H9 (cell line): ENCODE measurements around the gene MYO5B. TPM values are rescaled to one million over a fixed set of nuclear protein-coding genes. Genes with fewer than 3 reads are reported as not detected.

Experiments
- DNase-seq: peaks from one replicate; pipeline ENCODE4 v3.0.0-alpha.2; 2017
- H2AFZ ChIP-seq: one replicate; pipeline ENCODE4 v1.6.1; 2013; ENCODE audit warnings: mild to moderate bottlenecking, low read length, control low read depth, moderate library complexity
- H2AK5ac ChIP-seq: 2 replicates; pipeline ENCODE4 v1.6.1; 2013; ENCODE audit warnings: low read length, control low read depth, mixed read lengths; ENCODE audit not compliant: insufficient read length
- H2BK120ac ChIP-seq: one replicate; pipeline ENCODE4 v1.6.1; 2013; ENCODE audit warnings: low read depth, mild to moderate bottlenecking, low read length, control low read depth, inconsistent platforms; ENCODE audit not compliant: poor library complexity, severe bottlenecking
- H2BK12ac ChIP-seq: 2 replicates; pipeline ENCODE4 v1.6.1; 2013; ENCODE audit warnings: low read length, control low read depth, mixed read lengths, low read depth; ENCODE audit not compliant: insufficient read length
- H2BK15ac ChIP-seq: 2 replicates; pipeline ENCODE4 v1.6.1; 2013; ENCODE audit warnings: low read depth, low read length, control low read depth
- H2BK20ac ChIP-seq: one replicate; pipeline ENCODE4 v1.6.1; 2013; ENCODE audit warnings: low read depth, mild to moderate bottlenecking, low read length, control low read depth, inconsistent platforms; ENCODE audit not compliant: poor library complexity, severe bottlenecking
- H2BK5ac ChIP-seq: 2 replicates; pipeline ENCODE4 v1.6.1; 2013; ENCODE audit warnings: low read length, control low read depth, mixed read lengths; ENCODE audit not compliant: insufficient read length
- H3K14ac ChIP-seq: 2 replicates; pipeline ENCODE4 v1.6.1; 2013; ENCODE audit warnings: low read length, control low read depth; ENCODE audit not compliant: insufficient read depth
- H3K18ac ChIP-seq: 2 replicates; pipeline ENCODE4 v1.6.1; 2013; ENCODE audit warnings: low read depth, mild to moderate bottlenecking, mixed read lengths, low read length, control low read depth; ENCODE audit not compliant: insufficient read length
- H3K23ac ChIP-seq: 2 replicates; pipeline ENCODE4 v1.6.1; 2013; ENCODE audit warnings: low read length, control low read depth, mixed read lengths, low read depth; ENCODE audit not compliant: insufficient read length
- H3K23me2 ChIP-seq: 2 replicates; pipeline ENCODE4 v1.6.1; 2013; ENCODE audit warnings: low read depth, mild to moderate bottlenecking, mixed read lengths, low read length, control low read depth; ENCODE audit not compliant: insufficient read length, poor library complexity, severe bottlenecking
- H3K27ac ChIP-seq: 2 replicates; pipeline ENCODE4 v1.5.1; 2013; ENCODE audit warnings: low read length, control low read depth, mixed read lengths, low read depth; ENCODE audit not compliant: insufficient read length
- H3K27me3 ChIP-seq: 2 replicates; pipeline ENCODE4 v1.6.1; 2013; ENCODE audit warnings: low read length, control low read depth, inconsistent platforms; ENCODE audit not compliant: insufficient read depth
- H3K4ac ChIP-seq: 2 replicates; pipeline ENCODE4 v1.6.1; 2013; ENCODE audit warnings: low read depth, mild to moderate bottlenecking, control low read depth, inconsistent platforms, low read length, moderate library complexity
- H3K4me1 ChIP-seq: 2 replicates; pipeline ENCODE4 v1.6.1; 2013; ENCODE audit warnings: low read length, control low read depth, inconsistent platforms; ENCODE audit not compliant: insufficient read depth
- H3K4me2 ChIP-seq: 2 replicates; pipeline ENCODE4 v1.6.1; 2013; ENCODE audit warnings: low read length, control low read depth, mixed read lengths; ENCODE audit not compliant: insufficient read length, insufficient read depth
- H3K56ac ChIP-seq: 2 replicates; pipeline ENCODE4 v1.6.1; 2013; ENCODE audit warnings: low read depth, mild to moderate bottlenecking, mixed read lengths, low read length, control low read depth; ENCODE audit not compliant: insufficient read length
- H3K79me1 ChIP-seq: 2 replicates; pipeline ENCODE4 v1.6.1; 2013; ENCODE audit warnings: low read depth, mild to moderate bottlenecking, moderate library complexity, low read length, control low read depth, inconsistent platforms; ENCODE audit not compliant: insufficient read depth, poor library complexity, severe bottlenecking
- H3K79me2 ChIP-seq: 2 replicates; pipeline ENCODE4 v1.6.1; 2013; ENCODE audit warnings: low read length, control low read depth, inconsistent platforms; ENCODE audit not compliant: insufficient read depth
- H3K9ac ChIP-seq: 2 replicates; pipeline ENCODE4 v1.6.1; 2013; ENCODE audit warnings: low read length, control low read depth, mixed read lengths; ENCODE audit not compliant: insufficient read length; ENCODE audit errors: extremely low read depth
- H3K9me3 ChIP-seq: one replicate; pipeline ENCODE4 v1.6.1; 2013; ENCODE audit warnings: low read depth, low read length, inconsistent platforms; ENCODE audit not compliant: control insufficient read depth
- H3T11ph ChIP-seq: one replicate; pipeline ENCODE4 v1.6.1; 2013; ENCODE audit warnings: mild to moderate bottlenecking, low read length, control low read depth, inconsistent platforms
- H4K20me1 ChIP-seq: one replicate; pipeline ENCODE4 v1.6.1; 2013; ENCODE audit not compliant: control insufficient read depth, insufficient read length, insufficient read depth
- H4K5ac ChIP-seq: 2 replicates; pipeline ENCODE4 v1.6.1; 2013; ENCODE audit warnings: low read depth, mild to moderate bottlenecking, mixed read lengths, low read length, control low read depth; ENCODE audit not compliant: insufficient read length
- H4K8ac ChIP-seq: replicated peaks from 2 replicates; pipeline ENCODE4 v1.6.1; 2013; ENCODE audit warnings: low read length, control low read depth, mixed read lengths, low read depth; ENCODE audit not compliant: insufficient read length
- H4K91ac ChIP-seq: 2 replicates; pipeline ENCODE4 v1.6.1; 2013; ENCODE audit warnings: low read depth, mild to moderate bottlenecking, moderate library complexity, mixed read lengths, low read length, control low read depth; ENCODE audit not compliant: insufficient read length
- H3K27ac Mint-ChIP-seq, 3 experiments: 2 replicates in 2 of 3; 3 replicates in 1 of 3; pipeline ENCODE4 v1.8.0; 2020 to 2021; ENCODE audit warnings: mixed read lengths in 3 of 3, mild to moderate bottlenecking in 1 of 3, moderate library complexity in 1 of 3
- H3K27me3 Mint-ChIP-seq: 2 replicates; pipeline ENCODE4 v1.8.0; 2021; ENCODE audit warnings: low read depth, mild to moderate bottlenecking, moderate library complexity, mixed read lengths
- H3K36me3 Mint-ChIP-seq, 3 experiments: 2 replicates in 2 of 3; 3 replicates in 1 of 3; pipeline ENCODE4 v1.8.0; 2020 to 2021; ENCODE audit warnings: low read depth in 3 of 3, mixed read lengths in 3 of 3; ENCODE audit not compliant: insufficient read depth in 1 of 3
- H3K4me1 Mint-ChIP-seq, 2 experiments: 2 replicates each; pipeline ENCODE4 v1.8.0; 2020; ENCODE audit warnings: mixed read lengths in 2 of 2
- H3K4me3 Mint-ChIP-seq, 2 experiments: 2 replicates in 1 of 2; 3 replicates in 1 of 2; pipeline ENCODE4 v1.8.0; 2020 to 2021; ENCODE audit warnings: mild to moderate bottlenecking in 2 of 2, mixed read lengths in 2 of 2, moderate library complexity in 1 of 2
- H3K9me3 Mint-ChIP-seq, 2 experiments: 2 replicates in 1 of 2; 3 replicates in 1 of 2; pipeline ENCODE4 v1.8.0; 2020; ENCODE audit warnings: mild to moderate bottlenecking in 2 of 2, mixed read lengths in 2 of 2, moderate library complexity in 1 of 2
- CTCF ChIP-seq: fragments of 200-600 bp; sonication (generic); conservative IDR thresholded peaks from 3 replicates; pipeline ENCODE4 v1.8.0; 2021; ENCODE audit warnings: antibody characterized with exemption, mild to moderate bottlenecking
- WGBS: extraction: QIAGEN DNeasy Blood & Tissue Kit; methylation state at CpG from one replicate; pipeline ENCODE4 v1.1.7; 2013; ENCODE audit warnings: missing lambda C conversion rate, low lambda C conversion rate, mixed read lengths; ENCODE audit not compliant: insufficient read length; ENCODE audit errors: extremely low coverage; 5-methylcytosine and 5-hydroxymethylcytosine counted together
- total RNA-seq: library from RNA; stranded (reverse); gene quantifications from 2 replicates; pipeline ENCODE4 v1.2.1, GENCODE V29; 2021

The MYO5B gene
- total RNA-seq, 1 experiment from 2014 or later = 9.3 TPM

GRCh38 chr18:50065527-50065926 lies 129.4 kb downstream of the MYO5B start:
- no peak for TF ChIP-seq CTCF

More at GRCh38 chr18:50065527-50065926, 129.4 kb downstream of the MYO5B start:
- Histone ChIP-seq H3K79me2 (no peaks in the 10 kb centered on the region), H4K8ac (no peak overlapping the region), H2BK20ac (no peak overlapping the region), H3K18ac (no peak overlapping the region), H2BK15ac (no peak overlapping the region), H3K4ac (no peak overlapping the region), H3K4me1 (peaks cover 2% of the 10 kb centered on the region; the same call in 1 of the 2 replicates), H3K23me2 (no peaks in the 10 kb centered on the region), H3T11ph (no peak overlapping the region), H2BK12ac (no peak overlapping the region), H2AK5ac (no peak overlapping the region), H3K27ac (no peak overlapping the region), H3K23ac (no peak overlapping the region), H2BK120ac (no peak overlapping the region), H3K79me1 (no peaks in the 10 kb centered on the region), H2BK5ac (no peak overlapping the region), H4K20me1 (no peaks in the 10 kb centered on the region), H3K9me3 (no peaks in the 10 kb centered on the region), H3K9ac (no peak overlapping the region), H3K56ac (no peak overlapping the region), H3K14ac (no peak overlapping the region), H2AFZ (no peak overlapping the region), H3K27me3 (no peaks in the 10 kb centered on the region), H3K4me2 (no peak overlapping the region), H4K5ac (no peak overlapping the region), H4K91ac (no peak overlapping the region)
- Mint-ChIP-seq H3K27me3 (no peaks in the 10 kb centered on the region; the same call in 1 of the 2 replicates), H3K9me3 (no peaks in the 10 kb centered on the region), H3K36me3 (no peaks in the 10 kb centered on the region), H3K27ac (peak overlapping the region in 1 of 3 experiments; percentile 56; a peak in 2 of 7 replicates), H3K4me1 (peaks cover 4 to 11% of the 10 kb centered on the region in 2 experiments), H3K4me3 (no peak overlapping the region)
- no CpG with 5 or more reads among the region's 4 CpGs for WGBS
- no peak for DNase-seq
